SK-N-SH (cell line): ENCODE measurements around the gene PDHB.

ENCODE experiments used
- CTCF ChIP-seq: fragments of 200-600 bp; sonication (generic); IDR thresholded peaks from 2 replicates; pipeline ENCODE4 v1.6.1; 2017; ENCODE audit warnings: antibody characterized with exemption, mild to moderate bottlenecking, moderate library complexity
- EP300 ChIP-seq, 2 experiments: IDR thresholded peaks; 2 replicates each; pipeline versions ENCODE4 v1.4.0 to v1.6.1; 2012; ENCODE audit warnings: borderline replicate concordance in 1 of 2, low read depth in 1 of 2, low read length in 1 of 2
- EZH2phosphoT487 ChIP-seq: fragments of 200-600 bp; sonication (generic); IDR thresholded peaks from 2 replicates; pipeline ENCODE4 v1.6.1; 2017; ENCODE audit warnings: low read depth, mixed run types, mild to moderate bottlenecking, antibody characterized with exemption, moderate library complexity, borderline replicate concordance
- JUND ChIP-seq: IDR thresholded peaks from 2 replicates; pipeline ENCODE4 v1.4.0; 2012
- POLR2AphosphoS5 ChIP-seq: IDR thresholded peaks from 2 replicates; pipeline ENCODE4 v1.6.1; 2012; ENCODE audit warnings: low read depth, low read length
- RAD21 ChIP-seq: IDR thresholded peaks from 2 replicates; pipeline ENCODE4 v1.6.1; 2012; ENCODE audit warnings: mild to moderate bottlenecking, low read length
- RCOR1 ChIP-seq: fragments of 150-350 bp; IDR thresholded peaks from 2 replicates; pipeline ENCODE4 v1.6.1; 2017; ENCODE audit warnings: antibody characterized with exemption, low read length
- REST ChIP-seq: IDR thresholded peaks from 2 replicates; pipeline ENCODE4 v1.6.1; 2012; ENCODE audit warnings: mild to moderate bottlenecking, low read depth, low read length, moderate library complexity
- SMC3 ChIP-seq: IDR thresholded peaks from 2 replicates; pipeline ENCODE4 v1.6.1; 2012; ENCODE audit warnings: low read depth, low read length, improper control_type of control experiment
- TAF1 ChIP-seq: IDR thresholded peaks from 2 replicates; pipeline ENCODE4 v1.6.1; 2012; ENCODE audit warnings: low read depth, mild to moderate bottlenecking, low read length, moderate library complexity, borderline replicate concordance
- USF1 ChIP-seq: IDR thresholded peaks from 2 replicates; pipeline ENCODE4 v1.4.0; 2012; ENCODE audit warnings: low read depth, borderline replicate concordance
- ZBTB33 ChIP-seq: IDR thresholded peaks from 2 replicates; pipeline ENCODE4 v1.4.0; 2012; ENCODE audit warnings: low read depth, borderline replicate concordance

- TF ChIP-seq CTCF (no peak), USF1 (no peak), TAF1 (no peak), REST (no peak), ZBTB33 (no peak), RAD21 (no peak), SMC3 (no peak), EP300 (IDR thresholded peaks at IDR 0.05; ENCODE audit: borderline replicate concordance in 1 of 2, low read depth in 1 of 2, low read length in 1 of 2) (no peak), POLR2AphosphoS5 (no peak), RCOR1 (no peak), JUND (no peak), EZH2phosphoT487 (no peak)
These were observed 33.4 kb upstream of the PDHB start for GRCh38 chr3:58466899-58467563.
